A549 (cell line): ENCODE data around the gene ATAT1.

Source experiments
- CTCF ChIP-seq: fragments of >200 bp; sonication (Bioruptor Twin); formaldehyde crosslinking; IDR thresholded peaks from 3 replicates; pipeline ENCODE4 v1.5.1; 2016
- TFCP2L1 ChIP-seq: fragments of 250-450 bp; sonication (Bioruptor Pico); IDR thresholded peaks from 2 replicates; pipeline ENCODE4 v1.5.0; 2021; ENCODE audit warnings: mild to moderate bottlenecking

GRCh38 chr6:30656513-30656912 is 29.8 kb downstream of the ATAT1 start:
- TF ChIP-seq TFCP2L1 (CRISPR knock-in tag), result no peak
- TF ChIP-seq CTCF, result no peak
